GM18526 (cell line): ENCODE data around the gene PRICKLE3.

Source experiments
- POLR2A ChIP-seq: IDR thresholded peaks from 3 replicates; pipeline ENCODE4 v1.6.1; 2011; ENCODE audit not compliant: insufficient read length; ENCODE audit errors: extremely low read depth

PRICKLE3 gene, protein sequence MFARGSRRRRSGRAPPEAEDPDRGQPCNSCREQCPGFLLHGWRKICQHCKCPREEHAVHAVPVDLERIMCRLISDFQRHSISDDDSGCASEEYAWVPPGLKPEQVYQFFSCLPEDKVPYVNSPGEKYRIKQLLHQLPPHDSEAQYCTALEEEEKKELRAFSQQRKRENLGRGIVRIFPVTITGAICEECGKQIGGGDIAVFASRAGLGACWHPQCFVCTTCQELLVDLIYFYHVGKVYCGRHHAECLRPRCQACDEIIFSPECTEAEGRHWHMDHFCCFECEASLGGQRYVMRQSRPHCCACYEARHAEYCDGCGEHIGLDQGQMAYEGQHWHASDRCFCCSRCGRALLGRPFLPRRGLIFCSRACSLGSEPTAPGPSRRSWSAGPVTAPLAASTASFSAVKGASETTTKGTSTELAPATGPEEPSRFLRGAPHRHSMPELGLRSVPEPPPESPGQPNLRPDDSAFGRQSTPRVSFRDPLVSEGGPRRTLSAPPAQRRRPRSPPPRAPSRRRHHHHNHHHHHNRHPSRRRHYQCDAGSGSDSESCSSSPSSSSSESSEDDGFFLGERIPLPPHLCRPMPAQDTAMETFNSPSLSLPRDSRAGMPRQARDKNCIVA

DNA sequence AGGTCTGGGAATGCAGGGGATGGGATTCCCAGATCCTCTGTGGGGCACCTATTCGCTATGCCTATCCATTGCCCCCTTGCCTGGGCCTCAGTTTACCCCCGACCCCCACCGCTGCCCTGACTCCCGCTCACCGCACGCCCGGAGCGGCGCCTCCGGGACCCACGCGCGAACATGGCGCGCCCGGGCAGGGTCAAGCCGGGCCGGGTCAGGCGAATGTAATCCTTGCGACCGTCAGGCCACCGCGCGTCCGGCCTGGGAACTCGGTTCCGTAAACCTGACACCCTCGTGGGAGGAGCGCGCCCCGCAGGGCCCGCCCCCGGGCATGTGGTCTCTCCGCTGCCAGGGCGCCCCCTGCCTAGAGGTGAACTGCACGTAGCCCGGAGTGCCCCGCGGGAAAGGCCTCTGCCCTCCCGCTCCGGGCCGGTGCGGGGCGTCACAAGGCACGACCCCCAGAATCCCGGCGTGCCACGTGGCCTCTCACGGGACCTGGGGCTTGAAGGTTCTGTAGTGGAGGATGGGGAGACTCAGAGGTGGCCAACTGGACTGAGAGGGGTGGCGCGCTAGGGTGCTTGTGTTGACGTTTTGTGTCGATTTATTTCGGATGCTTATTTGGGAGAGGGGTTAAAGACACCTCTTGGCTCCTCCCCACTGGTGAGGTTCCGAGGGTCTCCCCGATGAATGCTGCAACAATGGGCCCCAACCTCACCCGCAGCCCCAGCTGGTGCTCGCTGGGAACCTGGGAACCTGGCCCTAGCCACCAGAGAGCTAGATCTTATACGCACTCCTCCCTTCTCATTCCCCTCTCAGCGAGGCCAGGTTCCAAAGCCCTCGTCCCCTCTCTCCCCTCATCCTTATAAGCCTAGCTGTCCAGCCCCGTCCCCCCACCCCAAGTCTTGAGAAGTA, at the start of gene PRICKLE3:
PRICKLE3 (minus strand) TSS at position 249 of the 903 bp plus-strand sequence; CDS start at position 173, 76 bp downstream.
- TF ChIP-seq POLR2A = peak; percentile 55

DNA sequence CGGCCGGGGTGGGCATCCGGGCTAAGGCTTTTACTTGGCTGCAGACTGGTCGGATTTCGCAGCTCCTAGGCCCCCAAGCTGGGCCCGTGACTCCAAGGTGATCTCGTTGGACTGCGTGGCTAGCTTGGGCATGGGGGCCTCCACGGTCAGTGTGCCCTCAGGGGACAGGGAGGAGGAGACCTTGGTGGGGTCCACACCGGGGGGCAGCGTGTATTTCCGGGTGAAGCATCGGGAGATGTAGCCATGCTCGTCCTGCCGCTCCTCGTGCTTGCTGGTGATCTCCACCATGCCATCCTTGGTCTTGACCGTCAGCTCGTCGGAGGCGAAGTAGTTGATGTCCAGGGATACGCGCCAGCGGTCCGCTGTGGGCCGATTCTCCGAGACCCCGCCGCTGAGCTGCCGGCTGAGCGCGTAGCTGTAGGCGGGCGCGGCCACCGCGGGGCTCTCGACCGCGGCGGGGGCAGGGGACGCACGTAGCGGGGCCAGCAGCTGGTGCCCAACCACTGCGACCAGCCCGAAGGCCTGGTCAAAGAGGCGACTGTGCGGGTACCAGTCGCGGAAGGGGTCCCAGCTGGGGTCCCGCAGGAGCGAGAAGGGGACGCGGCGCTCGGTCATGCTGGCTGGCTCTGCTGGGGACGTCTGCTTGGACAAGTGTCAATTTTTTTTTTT, 47.8 kb upstream of the PRICKLE3 start:
- no peak for TF ChIP-seq POLR2A

DNA sequence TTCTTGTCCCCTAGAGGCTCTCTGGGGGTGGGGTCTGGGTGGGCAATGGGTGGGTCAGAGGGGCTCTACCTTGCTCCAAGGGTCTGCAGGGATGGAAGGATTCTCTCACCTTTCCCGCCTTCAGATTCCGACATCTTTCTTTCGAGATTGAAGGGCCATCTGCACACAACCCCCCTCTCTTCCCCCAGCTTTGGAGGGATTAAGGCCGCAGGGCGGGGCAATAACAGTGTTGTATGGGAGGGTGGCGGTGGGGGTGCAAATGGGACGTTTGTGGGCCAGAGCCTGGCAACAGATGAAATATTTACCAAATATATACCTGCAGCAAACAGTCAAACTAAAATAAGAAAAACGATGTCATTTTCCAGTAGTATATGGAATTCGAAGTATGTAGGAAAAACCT, 47.0 kb upstream of the PRICKLE3 start, which contains the start of gene CACNA1F:
CACNA1F (minus strand) TSS at position 165 of the 400 bp plus-strand sequence; CDS start at position 134, 31 bp downstream.
- no peak for TF ChIP-seq POLR2A

DNA sequence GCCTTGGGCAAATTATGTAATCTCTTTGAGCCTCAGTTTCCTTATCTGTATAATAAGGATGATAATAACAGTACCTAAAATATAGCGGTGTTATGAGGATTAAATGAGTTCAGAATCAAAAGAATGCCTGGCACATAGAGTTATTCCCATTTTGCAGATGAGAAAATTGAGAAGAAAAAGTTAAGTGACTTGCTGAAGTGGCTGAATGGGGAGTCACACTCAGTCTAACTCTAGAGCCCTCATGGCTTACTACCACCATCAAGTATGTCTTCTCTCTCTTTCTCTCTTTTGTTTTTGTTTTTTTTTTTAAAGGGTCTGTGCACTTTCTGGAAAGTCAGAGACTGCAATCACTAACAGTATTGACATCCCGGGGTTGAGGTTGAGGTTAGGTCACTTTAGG, 46.4 kb upstream of the PRICKLE3 start:
- no peak for TF ChIP-seq POLR2A

DNA sequence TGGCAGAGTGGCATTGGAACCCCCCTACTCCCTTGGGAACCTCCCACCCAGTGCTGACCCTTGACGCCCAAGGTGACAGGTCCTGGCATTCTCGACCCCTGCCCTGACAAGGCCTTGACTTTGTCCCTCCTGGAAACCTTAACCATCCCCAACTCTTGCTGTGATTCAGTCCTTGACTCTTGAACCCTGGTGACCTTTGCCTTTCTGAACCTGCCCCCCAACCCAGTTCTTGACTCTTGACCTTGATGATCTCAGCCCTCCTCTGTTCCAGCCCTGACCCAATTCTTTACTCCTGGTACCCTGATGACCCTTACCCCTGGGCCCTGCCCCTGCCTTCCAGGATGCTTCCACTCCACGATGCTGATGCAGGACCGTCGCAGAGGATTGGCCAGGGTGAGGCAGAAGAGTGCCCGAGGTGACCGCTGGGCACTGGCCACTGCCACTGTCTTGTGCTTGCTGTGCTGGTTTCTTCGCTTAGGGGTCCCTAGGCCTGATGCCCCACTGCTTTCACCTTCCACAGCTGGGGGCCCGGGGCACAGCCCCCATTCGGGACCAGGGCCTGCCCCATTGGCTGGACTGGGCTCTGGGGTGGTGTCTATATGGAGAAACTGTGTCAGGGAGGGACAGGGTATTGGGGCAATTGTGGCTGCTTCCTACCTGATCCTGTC, 45.3 kb upstream of the PRICKLE3 start:
- no peak for TF ChIP-seq POLR2A

DNA sequence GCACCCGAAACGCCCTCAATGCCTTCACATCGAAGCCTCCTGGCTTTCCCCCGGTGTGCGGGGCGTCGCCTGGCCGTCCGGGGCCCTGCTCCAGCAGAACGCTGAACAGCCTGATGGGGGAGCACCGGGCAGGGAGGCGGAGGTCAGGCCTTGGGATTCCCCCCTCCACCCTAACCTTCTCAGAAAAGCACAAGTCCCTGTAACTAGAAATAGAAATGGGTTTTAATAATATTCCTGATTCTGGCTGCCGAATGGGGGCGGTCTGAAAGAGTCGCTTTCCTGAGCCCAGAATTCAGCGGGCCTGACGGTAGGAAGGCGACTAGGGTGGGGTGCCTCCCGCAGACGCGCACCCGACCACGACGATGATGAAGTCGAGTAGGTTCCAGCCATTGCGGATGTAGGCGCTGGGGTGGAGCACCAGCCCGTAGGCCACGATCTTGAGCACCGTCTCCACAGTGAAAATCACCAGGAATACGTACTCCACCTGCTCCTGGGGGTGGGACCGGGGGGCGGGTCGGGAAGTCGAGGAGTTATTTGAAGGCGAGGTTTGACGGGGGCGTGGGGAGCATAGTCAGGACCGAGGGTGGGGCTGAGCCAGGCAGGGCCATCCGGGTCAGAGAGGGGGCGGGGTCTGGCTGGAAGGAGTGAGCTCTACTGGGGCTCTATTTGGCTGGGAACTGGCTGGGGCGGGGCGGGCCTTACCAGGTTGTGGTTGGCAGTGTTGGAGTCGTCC, 44.5 kb upstream of the PRICKLE3 start:
- no peak for TF ChIP-seq POLR2A

DNA sequence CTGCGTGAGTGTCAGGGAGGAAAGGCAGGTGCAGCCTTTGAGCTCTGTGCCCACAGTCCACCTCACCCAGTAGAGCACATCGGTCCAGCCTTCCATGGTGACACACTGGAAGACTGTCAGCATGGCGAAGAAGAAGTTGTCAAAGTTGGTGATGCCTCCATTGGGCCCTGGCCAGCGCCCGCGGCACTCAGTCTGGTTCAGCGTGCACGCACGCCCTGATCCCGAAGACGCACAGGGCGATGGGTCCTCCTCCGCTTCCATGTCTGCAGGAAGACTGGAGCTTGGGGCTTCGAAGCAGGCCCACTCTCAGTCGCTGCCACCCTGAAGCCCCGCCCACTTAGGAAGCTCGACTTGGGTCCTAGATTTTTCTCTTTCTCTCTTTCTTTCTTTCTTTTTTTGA, 42.0 kb upstream of the PRICKLE3 start:
- no peak for TF ChIP-seq POLR2A

DNA sequence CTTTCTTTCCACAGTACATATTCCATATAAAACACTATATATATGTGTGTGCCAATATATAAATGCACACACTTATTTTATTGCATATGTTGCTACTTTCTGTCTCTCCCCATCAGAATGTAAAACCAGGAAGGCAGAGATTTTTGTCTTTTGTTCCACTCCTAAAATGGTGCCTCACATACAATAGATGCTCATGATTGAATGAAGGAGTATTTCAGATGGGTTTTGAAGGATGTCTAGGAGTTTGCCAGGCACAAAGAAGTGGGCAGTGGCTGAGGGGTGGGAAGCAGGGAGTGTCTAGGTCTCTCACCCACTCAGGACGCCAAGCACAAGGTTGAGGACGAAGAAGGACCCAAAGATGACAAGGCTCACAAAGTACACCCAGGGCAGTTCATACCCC, 41.6 kb upstream of the PRICKLE3 start:
- no peak for TF ChIP-seq POLR2A

DNA sequence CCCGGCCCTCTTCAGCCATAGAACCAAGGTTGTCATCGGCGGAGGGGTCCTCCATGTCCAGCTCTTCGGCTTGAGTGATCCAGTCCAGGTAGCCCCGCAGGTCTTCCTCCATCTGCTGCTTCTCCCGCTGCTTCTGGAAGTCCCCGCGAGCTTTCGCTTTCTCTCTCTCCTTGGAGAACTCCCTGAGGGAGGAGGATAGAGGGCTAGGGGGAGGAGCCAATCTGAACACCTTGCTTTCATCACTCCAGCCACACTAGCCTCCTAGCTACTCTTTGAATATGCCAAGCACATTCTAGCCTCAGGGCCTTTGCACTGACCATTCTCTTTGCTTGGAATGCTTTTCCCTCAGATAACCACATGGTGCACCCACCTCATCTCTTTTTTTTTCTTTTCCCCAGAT, 40.8 kb upstream of the PRICKLE3 start:
- no peak for TF ChIP-seq POLR2A

DNA sequence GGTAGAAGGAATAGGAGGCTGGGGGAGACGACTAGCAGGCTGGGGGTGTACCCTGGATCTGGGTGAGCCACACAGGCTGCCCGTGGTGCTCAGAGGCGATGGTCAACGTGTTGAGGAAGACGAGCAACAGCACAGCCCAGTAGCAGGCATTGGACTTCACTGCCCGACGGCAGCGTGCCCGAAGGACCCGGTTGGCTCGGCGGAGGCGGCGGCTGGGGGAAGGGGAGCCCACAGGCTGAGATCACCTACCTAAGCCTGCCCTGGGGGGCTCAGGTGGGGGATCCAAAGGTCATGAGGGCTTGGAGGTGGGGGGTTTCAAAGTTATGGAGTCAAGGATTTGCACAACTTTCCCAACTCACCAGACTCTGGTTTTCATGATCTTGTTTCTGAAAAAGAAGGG, 39.7 kb upstream of the PRICKLE3 start:
- no peak for TF ChIP-seq POLR2A

DNA sequence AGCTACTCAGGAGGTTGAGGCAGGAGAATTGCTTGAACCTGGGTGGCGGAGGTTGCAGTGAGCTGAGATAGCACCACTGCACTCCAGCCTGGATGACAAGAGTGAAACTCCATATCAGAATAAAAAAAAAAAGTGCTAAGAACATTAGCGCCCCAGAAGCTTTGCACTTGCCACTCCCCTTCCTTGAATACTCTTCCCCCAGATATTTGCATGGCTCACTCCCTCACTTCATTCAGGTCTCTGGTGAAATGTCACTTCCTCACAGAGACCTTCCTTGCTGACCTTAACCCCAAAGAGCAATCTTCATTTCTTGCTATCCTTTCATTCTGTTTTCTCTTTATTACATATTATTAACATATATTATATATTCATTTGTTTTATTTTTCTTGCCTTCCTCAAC, 35.7 kb upstream of the PRICKLE3 start:
- no peak for TF ChIP-seq POLR2A

DNA sequence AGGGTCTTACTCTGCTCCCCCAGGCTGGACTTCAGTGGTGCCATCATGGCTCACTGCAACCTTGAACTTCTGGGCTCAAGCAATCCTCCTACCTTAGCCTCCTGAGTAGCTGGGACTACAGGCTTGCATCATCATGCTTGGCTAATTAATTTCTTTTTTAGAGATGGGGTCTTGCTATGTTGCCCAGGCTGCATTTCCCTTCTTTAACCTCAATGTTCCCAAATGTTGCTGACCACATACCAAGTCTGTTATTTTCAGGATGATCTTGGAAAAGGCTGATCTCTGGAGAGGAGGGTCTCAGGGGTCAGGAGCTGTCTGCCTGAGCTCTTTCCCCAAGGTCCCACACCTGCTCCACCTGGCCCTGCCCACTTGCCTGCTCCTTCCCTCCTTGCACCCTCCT, 33.9 kb upstream of the PRICKLE3 start:
- no peak for TF ChIP-seq POLR2A

DNA sequence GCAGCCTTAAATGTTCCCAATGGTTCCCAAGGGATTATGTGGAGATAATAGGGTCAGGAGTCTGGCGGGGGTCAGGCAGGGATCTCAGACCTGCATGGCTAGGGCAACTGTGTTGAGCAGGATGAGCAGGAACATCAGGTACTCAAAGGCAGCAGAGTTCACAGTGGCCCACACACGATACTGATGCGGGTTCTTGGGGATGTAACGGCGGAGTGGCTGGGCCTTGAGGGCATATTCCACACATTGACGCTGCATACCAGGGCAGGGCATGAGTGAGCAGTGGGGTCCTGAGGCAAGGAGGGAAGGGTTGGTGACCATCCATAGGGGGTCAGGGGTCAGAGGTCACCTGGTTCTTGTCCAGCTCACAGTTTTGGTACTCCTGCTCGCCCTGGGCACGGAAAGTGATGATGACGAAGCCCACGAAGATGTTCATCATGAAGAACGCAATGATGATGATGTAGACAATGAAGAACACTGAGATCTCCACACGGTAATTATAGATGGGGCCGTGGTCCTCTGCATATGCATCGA, 28.9 kb upstream of the PRICKLE3 start:
- TF ChIP-seq POLR2A = no peak

DNA sequence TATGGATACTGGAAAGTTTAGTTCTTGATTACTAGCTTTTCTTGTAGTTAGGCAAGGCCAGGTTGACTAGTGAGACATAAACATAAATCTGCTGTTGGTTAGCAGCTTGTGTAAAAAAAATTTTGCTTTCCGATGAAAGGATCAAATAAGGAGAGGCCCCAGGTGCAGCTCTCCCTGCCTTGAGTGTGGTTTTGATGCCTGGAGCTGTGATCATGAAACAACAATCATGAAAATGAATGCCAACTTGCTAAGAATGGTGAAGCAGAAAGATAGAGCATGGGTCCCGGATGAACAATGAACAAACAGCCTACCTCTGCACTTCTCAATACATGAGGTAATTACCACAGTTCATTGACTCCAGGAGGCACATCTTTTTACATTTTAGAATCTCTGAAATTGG, 28.2 kb upstream of the PRICKLE3 start:
- no peak for TF ChIP-seq POLR2A
